GM19438 (cell line): ENCODE results near the gene SPRED2.
A peak's percentile ranks its signal among the peaks of the same experiment; 100 is the strongest.

Experiments
- ATAC-seq: cut with Tn5 transposase; IDR thresholded peaks from one replicate; pipeline ENCODE4 v1.9.1; 2021; ENCODE audit warnings: low read depth; ENCODE audit not compliant: unreplicated experiment

SPRED2 gene

GRCh38 chr2:65370387-65371073, 61.9 kb downstream of the SPRED2 start:
- ATAC-seq: peak; percentile 69

- ATAC-seq: no peak
These were observed 62.4 kb downstream of the SPRED2 start for GRCh38 chr2:65369980-65370379.

- no peak for ATAC-seq
These were observed 62.8 kb downstream of the SPRED2 start for GRCh38 chr2:65369574-65369973.

- ATAC-seq: no peak
These were observed 63.9 kb downstream of the SPRED2 start for GRCh38 chr2:65368468-65368867.

- no peak for ATAC-seq
These were observed 64.9 kb downstream of the SPRED2 start for GRCh38 chr2:65367524-65367923.

GRCh38 chr2:65366595-65367125, 65.7 kb downstream of the SPRED2 start:
- ATAC-seq: no peak

- ATAC-seq: no peak
These were observed 67.2 kb downstream of the SPRED2 start for GRCh38 chr2:65364986-65365733.

GRCh38 chr2:65363879-65364666, 68.3 kb downstream of the SPRED2 start:
- ATAC-seq: no peak

GRCh38 chr2:65361623-65362022, 70.8 kb downstream of the SPRED2 start:
- no peak for ATAC-seq

- ATAC-seq: no peak
These were observed 72.0 kb downstream of the SPRED2 start for GRCh38 chr2:65360441-65360840.

- ATAC-seq: no peak
These were observed 73.6 kb downstream of the SPRED2 start for GRCh38 chr2:65358678-65359400.

GRCh38 chr2:65357959-65358294, 74.5 kb downstream of the SPRED2 start:
- peak; percentile 84 for ATAC-seq

- peak; percentile 50 for ATAC-seq
These were observed 75.1 kb downstream of the SPRED2 start for GRCh38 chr2:65357095-65357958.

GRCh38 chr2:65355186-65355831, 77.1 kb downstream of the SPRED2 start:
- ATAC-seq: no peak

- ATAC-seq: no peak
These were observed 77.6 kb downstream of the SPRED2 start for GRCh38 chr2:65354773-65355172.

GRCh38 chr2:65353927-65354326, 78.5 kb downstream of the SPRED2 start:
- ATAC-seq: no peak

GRCh38 chr2:65353046-65353445, 79.4 kb downstream of the SPRED2 start:
- no peak for ATAC-seq

- ATAC-seq: no peak
These were observed 80.3 kb downstream of the SPRED2 start for GRCh38 chr2:65351948-65352595.
